CD4-positive, alpha-beta T cell treated with Interleukin-4 for 1 hour (primary cell): ENCODE measurements around the gene ATN1.
"Not testable (repeated sequence)": the region's sequence is repeated elsewhere in the genome, so short reads cannot be mapped to it uniquely, and the experiment has no call there.

ENCODE experiments used
- DNase-seq, 2 donors: peaks; one replicate each; pipeline ENCODE4 v3.0.0-alpha.2; 2020 to 2022

Gene ATN1

DNA sequence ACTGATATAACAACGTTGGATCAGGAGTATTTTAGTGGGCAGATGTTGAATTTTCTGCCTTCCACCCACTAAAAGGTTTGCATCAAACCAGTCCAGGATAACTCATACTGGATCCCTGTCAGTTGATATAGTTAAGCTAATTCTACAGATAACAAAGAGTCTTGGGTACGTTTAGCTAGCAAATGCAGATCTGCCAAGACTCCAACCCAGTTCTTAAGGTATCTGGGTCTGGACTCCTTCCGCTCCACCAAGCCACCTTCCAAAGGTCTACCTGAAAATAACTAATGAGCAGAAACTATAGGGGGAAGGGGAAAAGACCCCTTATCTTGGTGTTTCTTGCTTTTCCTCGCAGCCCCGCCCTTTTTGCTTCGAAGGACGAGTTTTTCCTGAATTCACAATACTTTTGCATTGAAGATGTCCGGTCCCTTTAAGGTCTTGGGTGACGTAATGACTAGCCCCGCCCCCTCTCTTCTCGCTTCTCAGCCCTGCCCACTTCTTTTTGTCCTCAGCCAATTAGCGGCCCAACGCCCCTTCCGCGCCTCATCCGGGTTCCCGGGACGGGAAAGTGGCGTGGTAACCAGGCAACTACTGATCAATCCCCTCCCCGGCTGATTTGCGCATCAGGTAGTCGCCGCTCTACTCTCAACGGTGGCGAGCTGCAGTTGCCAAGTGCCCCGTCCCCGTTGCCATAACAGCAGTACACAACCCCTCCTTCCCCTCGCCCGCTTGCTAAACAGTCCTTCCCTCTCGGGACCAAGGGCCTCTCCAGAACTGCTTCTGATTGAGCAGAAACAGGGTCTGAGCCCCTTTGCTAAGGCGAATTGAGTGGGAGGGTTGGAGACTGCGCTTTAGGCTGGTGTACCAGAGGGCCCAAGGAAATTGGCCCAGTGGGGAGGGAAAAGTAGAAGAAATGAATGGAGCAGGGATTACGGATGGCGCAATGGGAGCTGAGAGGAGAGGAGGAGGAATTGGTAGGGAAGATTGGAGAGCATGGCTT lies 23.2 kb upstream of the ATN1 start, which contains the start of gene LRRC23:
TSS of gene LRRC23 (plus strand) at position 543 of the 997 bp plus-strand sequence. CDS start 812 bp downstream, outside the sequence.
- peak; percentile 99 for DNase-seq

DNA sequence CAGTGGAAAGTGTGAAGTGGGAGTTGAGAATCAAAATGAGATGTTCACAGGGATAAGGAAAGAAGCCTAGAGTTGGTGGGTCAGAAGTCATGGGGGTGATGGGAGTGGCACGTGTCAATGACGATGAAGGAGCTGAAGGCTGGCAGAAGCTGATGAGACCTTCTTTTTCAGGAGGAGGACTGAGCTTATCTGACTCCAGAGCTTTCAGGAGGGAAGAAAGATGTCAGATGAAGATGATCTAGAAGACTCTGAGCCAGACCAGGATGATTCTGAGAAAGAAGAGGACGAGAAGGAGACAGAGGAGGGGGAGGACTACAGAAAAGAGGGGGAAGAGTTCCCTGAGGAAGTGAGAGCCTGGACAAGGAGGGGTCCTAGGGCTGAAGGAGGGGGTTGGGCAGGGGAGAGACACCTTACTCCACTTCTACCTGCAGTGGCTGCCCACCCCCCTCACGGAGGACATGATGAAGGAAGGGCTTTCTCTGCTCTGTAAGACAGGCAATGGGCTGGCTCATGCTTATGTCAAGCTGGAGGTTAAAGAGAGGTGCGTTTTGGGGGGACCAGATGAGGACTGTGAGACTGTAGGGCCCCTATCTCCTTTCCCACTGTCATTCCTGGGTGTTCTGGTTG lies 22.2 kb upstream of the ATN1 start:
- DNase-seq: no peak

DNA sequence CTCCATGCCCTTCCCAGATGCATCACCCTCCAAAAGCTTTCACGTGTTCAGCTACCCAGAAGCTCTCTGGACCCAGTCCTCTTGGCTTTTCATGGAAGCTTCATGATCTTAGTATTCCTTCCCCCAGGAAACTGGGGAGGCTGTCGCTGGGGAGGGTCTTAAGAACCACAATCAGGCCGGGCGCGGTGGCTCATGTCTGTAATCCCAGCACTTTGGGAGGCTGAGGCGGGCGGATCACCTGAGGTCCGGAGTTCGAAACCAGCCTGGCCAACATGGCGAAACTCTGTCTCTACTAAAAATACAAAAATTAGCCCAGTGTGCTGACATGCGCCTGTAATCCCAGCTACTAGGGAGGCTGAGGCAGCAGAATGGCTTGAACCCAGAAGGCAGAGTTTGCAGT lies 19.6 kb upstream of the ATN1 start:
- DNase-seq: not testable (repeated sequence)

DNA sequence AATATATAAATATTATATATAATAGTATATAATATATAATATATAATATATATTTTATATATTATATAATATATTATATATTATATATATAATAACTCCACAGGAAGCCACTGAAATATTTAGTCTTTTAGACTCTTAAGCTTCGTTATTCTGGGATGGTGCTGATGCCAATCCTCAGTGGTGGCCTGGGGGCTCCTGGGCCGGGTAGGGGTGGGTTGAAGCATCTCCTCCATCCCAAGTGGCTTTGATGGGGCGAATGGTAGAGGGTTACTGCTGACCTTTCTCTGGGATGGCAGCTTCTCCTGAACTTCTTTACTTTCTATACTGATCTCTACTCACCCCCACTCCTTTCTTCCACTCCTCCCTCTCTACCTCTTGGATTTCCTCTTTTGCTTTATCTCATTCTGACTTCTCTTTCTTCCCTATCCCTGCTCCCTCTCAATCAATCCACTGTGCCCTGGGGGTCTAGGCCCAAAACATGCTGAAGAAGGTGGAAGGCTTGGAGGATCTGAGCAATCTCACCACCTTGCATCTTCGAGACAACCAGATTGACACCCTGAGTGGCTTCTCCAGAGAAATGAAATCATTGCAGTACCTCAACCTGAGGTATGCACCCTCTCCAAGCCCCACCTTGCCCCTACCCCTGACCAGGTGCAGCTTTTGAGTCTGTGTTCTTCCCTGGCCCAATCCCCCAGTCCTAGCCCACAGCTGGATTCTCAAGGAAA lies 18.2 kb upstream of the ATN1 start:
- DNase-seq: no peak

DNA sequence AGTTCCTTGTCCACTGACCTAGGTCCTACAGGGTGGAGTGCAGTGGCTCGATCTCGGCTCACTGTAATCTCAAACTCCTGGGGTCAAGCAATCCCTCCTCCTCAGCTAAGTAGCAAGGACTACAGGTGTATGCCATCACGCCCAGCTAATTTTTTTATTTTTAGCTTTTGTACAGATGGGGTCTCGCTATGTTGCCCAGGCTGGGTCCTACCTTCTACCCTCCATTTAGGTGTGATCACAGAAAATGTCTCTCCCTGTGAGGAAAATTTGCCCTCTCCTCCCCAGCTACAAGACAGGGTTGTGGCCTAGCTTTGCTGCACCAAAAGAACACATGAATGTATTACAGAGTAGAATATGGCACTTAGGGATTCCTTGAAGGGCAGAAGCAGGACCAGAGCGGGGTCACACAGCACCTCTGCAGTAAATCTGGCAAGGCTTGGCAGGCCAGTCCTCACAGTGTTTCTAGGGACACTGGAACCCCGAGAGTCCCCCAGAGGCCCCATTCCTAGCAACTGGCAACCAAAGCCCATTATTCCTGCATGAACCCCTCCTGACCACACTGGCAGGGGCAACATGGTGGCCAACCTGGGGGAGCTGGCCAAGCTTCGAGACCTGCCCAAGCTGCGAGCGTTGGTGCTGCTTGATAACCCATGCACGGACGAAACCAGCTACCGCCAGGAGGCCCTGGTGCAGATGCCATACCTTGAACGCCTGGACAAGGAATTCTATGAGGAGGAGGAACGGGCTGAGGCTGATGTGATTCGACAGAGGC lies 15.4 kb upstream of the ATN1 start:
- DNase-seq: no peak

DNA sequence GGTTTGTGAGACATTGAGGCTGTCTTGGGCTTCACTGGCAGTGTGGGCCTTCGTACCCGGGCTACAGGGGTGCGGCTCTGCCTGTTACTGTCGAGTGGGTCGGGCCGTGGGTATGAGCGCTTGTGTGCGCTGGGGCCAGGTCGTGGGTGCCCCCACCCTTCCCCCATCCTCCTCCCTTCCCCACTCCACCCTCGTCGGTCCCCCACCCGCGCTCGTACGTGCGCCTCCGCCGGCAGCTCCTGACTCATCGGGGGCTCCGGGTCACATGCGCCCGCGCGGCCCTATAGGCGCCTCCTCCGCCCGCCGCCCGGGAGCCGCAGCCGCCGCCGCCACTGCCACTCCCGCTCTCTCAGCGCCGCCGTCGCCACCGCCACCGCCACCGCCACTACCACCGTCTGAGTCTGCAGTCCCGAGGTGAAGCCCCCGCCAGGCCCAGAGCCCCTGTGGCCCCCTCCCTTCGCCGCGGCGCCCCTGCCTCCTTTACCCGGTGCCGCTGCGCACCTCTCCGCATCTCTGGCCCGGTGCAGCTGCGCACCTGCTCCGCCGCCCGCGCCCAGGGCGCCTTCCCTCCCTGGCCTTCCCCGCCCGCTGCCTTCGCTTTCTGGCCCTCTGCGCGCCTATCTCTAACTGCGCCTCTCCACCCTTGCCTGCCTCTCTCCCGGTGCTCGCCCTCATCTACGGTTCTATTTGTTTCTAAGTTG lies 13.4 kb upstream of the ATN1 start, which contains the start of gene ENO2:
TSS of gene ENO2 (plus strand) at position 335 of the 701 bp plus-strand sequence. CDS start 1,253 bp downstream, outside the sequence.
- DNase-seq: peak; percentile 85 to 86

DNA sequence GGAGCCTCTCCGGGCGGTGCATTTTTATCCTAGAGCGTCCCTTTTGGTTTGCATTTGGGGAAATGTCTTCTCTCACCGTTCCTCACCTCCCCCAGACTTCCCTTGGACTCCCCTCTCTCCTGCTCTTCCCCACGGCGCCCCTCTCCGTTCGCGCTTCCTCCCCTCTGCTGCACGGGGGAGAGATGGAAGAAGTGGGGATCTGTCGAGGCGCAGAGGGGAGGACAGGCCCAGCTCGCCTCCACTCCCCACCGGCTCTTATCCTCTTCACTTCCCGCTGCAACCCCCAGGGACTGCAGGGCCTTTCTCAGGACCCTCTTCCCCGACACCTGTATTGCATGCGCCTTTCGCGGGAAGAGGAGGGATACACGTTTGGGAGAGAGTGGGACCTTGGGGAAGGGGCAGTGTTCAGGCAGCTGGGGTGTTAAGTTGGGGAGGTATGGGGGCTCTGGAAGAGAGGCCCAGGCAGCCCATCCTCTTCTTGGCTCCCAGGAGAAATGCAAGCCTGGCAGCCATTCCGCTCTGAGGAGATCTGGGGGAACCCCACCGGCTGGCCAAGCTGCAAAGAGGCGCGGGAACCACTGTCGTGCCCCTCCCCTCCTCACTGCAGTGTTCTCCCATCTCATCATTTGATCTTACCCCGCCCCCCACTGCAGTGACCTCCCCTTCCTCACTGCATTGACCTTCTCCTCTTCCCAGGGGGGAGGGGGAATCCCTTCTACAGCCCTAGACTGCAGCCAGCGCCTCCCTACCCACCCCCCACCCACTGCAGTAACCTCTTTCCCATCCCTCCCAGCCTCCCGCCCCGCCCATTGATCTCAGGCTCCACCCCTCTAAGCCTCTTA lies 12.6 kb upstream of the ATN1 start:
- no peak for DNase-seq

DNA sequence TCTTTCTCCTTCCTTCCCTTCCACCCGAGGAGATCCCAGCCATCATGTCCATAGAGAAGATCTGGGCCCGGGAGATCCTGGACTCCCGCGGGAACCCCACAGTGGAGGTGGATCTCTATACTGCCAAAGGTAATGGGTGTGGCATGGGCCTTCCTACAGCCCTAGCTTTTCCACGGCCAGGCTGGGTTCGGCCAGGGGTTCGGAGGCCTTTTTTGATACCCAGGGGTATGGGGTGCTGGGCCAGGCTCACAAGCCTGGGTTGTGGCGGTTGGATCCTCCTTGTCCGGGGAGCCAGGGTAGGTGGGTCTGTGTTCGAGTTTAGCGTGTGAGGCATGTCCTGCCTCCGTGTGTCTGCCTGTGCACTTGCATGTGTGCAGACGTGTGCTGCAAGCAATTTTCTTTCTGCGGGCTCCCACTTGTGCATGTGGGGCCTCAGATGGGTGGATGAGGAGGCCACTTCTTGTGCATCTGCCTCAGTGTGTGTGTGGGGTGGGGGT lies 11.9 kb upstream of the ATN1 start:
- no peak for DNase-seq

DNA sequence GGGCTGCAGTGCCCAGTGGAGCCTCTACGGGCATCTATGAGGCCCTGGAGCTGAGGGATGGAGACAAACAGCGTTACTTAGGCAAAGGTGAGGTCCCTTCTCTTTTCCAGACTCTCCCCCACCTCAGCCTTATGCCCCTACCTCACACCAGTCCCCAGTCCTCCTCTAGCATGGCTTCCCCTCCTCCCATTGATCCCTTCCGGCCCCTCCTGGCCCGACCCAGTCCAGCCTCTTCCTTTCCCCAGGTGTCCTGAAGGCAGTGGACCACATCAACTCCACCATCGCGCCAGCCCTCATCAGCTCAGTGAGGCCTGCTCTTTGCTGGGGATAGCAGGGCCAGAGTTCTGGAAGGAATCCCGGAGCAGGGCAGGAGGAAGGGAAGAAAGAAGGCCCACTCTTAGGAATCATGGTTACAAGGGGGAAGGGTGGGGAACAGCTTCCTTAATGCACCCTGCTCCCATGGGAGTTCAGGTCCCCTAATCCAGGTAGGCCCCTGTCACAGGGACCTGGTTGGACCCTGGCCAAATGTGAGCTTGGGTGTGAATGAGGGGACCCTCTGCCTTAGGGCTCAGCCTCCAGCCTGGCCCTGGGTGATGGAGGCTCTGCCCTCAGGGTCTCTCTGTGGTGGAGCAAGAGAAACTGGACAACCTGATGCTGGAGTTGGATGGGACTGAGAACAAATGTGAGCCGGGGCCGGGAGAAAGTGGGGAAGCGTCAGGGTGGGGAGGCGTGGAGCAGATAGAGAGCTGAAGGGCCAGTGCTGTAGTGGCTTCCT lies 11.1 kb upstream of the ATN1 start:
- no peak for DNase-seq

DNA sequence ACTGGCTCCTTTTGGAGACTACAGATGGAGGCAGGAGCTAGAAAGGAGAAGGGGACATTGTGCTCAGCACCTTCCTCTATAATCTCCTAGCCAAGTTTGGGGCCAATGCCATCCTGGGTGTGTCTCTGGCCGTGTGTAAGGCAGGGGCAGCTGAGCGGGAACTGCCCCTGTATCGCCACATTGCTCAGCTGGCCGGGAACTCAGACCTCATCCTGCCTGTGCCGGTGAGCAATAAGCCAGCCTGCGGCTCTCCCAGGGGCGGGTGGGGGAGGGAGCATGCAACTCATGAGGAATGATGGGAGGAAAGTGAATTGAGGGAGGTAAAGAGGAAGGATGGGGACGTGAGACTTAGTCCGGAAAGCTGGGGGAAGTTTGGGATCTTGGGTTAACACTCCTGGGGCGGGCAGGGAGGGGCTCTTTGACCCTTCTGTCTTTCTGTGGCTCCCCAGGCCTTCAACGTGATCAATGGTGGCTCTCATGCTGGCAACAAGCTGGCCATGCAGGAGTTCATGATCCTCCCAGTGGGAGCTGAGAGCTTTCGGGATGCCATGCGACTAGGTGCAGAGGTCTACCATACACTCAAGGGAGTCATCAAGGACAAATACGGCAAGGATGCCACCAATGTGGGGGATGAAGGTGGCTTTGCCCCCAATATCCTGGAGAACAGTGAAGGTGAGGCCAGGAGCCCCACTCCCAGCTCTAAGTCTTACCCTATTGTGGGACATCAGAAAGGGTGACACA lies 10.1 kb upstream of the ATN1 start:
- no peak for DNase-seq

DNA sequence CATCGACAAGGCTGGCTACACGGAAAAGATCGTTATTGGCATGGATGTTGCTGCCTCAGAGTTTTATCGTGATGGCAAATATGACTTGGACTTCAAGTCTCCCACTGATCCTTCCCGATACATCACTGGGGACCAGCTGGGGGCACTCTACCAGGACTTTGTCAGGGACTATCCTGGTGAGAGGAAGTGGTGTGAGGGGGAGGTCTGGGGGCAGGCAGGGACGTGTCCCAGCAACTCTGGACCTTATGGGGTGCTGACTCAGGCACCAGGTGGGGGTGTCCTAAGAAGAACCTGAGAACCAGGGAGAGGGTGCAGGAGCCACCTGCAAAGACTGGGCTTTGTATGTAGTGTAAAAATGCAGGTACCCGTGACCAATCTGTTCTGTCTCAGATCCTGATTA lies 8.2 kb upstream of the ATN1 start:
- no peak for DNase-seq

DNA sequence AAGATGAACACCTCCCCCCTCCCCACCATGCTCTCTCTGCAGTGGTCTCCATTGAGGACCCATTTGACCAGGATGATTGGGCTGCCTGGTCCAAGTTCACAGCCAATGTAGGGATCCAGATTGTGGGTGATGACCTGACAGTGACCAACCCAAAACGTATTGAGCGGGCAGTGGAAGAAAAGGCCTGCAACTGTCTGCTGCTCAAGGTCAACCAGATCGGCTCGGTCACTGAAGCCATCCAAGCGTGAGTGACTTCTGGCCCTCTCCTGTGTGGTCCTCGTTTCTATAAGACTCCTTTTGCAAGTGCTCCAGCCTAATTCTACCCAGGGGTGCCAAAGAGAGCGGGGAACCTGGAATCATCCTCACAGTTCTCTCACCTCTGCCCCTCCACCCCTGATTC lies 6.2 kb upstream of the ATN1 start:
- DNase-seq: no peak

DNA sequence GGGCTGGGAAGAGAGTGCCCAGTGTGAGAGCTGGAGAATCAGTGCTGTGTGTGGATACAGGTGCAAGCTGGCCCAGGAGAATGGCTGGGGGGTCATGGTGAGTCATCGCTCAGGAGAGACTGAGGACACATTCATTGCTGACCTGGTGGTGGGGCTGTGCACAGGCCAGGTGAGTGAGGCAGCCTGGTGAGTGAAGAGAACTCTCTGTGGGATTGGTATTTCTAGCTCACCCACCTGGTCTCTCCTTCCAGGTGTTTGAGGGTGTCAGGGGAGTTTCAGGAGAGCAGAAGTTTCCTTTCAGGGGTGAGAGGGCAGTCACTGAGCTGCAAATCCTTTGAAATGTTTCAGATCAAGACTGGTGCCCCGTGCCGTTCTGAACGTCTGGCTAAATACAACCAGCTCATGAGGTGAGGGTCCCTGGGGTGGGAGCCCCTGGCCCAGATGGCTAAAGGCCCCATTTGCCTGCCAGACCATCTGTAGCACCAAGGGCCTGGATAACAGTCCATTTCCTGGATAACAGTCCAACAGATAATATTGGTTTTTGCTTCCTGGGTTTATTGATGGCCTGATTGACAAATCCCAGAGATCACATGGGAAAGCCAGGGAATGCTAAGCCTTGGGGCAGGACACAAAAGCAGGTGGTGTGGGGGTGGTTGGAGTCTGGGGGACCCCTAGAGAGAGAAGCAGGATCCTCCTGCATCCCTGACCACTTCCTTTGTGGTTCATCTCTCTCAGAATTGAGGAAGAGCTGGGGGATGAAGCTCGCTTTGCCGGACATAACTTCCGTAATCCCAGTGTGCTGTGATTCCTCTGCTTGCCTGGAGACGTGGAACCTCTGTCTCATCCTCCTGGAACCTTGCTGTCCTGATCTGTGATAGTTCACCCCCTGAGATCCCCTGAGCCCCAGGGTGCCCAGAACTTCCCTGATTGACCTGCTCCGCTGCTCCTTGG lies 5.5 kb upstream of the ATN1 start:
- DNase-seq: no peak

DNA sequence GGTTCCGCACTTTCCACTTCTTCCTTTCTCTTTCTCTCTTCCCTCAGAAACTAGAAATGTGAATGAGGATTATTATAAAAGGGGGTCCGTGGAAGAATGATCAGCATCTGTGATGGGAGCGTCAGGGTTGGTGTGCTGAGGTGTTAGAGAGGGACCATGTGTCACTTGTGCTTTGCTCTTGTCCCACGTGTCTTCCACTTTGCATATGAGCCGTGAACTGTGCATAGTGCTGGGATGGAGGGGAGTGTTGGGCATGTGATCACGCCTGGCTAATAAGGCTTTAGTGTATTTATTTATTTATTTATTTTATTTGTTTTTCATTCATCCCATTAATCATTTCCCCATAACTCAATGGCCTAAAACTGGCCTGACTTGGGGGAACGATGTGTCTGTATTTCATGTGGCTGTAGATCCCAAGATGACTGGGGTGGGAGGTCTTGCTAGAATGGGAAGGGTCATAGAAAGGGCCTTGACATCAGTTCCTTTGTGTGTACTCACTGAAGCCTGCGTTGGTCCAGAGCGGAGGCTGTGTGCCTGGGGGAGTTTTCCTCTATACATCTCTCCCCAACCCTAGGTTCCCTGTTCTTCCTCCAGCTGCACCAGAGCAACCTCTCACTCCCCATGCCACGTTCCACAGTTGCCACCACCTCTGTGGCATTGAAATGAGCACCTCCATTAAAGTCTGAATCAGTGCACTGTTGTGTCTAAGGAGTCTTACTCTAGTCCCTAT lies 4.6 kb upstream of the ATN1 start:
- DNase-seq: no peak

DNA sequence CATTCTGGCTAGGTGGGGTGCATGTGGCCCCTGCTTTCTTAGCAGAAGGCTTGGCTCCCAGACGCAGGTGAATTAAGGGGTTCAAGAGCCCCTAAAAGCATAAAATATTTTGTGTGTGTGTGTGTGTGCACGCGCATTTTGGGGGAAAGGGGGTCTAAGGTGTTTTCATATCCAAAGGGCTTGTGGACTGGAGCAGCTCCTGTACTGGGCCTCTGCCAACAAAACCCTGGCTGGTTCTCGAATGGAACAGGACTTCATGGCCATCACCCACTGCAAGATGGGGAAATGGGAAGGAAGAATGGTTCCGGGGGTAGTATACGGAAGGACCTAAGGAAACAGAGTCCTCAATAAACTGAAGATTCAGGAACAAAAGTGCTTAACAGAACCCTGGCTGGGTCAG lies 3.9 kb upstream of the ATN1 start:
- no peak for DNase-seq

DNA sequence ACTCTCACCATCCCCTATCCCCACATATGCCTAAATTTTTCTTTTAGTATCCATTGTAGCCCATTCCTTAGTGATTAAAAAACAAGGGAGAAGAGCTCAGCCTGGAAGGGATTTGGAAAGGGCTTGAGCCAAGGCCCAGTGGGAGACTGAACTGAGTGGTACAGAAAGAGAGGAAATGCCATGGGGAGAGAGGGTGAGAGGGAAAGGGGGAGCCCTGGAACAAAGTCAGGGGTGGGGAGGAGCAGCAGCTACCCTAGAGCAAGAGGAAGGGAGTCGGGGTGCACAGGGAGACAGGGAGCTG lies 2.6 kb upstream of the ATN1 start:
- no peak for DNase-seq

DNA sequence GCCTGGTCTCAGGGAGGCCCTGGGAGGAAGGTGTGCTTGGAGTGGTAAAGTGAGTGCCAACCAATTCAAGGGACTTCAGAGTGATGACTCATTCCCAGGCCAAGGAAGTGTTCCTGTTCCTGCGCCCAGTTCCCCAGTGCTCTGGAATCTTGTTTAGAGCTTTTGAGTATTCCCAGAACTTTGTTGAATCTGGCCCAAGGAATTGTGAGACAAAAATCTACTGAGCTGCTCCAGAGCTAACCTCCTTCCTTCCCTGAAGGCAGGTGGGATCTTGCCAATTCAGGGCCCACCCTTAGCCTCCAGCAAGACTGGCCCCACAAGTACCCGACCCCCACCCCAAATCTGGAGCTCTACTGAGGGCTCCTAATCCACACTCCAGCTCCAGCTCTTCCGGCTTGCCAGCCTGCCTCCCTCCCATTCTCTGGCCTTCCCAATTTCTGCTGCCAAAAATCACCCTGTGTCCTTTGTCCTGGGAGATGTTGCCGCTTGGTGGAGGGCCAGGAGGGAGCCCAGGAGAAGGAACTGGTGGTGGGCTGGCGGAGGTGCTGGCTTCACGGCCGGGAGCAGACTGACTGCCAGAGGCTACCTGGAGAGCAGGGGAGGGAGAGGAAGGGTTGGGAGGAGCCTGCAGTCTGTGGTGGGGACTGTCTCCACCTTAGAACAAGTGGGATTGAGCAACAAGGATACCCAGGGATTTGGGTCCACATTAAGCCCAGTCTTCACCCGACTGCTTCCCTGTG lies 2.0 kb upstream of the ATN1 start:
- no peak for DNase-seq
